Mesenteric fat pad (tissue), 1 donor: ENCODE results near the gene POLD4. TPM values are rescaled to one million over a fixed set of nuclear protein-coding genes. Genes with fewer than 3 reads are reported as not detected.

Experiments
- DNase-seq: peaks from one replicate; pipeline ENCODE4 v3.0.0-alpha.2; 2020; ENCODE audit warnings: low spot score
- total RNA-seq: library from RNA; stranded (reverse); fragmentation: NEBNext Ultra II Directional; extraction: Animal tissue kit (Norgen Biotek cat#: 25700); gene quantifications from one replicate; pipeline ENCODE4 v1.2.1, GENCODE V29; 2021
- donor health status: DM: yes; HTN: yes; CAD: no.

POLD4 gene
- total RNA-seq, 1 donor from 2014 or later = 72.9 TPM

GRCh38 chr11:67355023-67355793, 1.9 kb upstream of the POLD4 start:
- DNase-seq = no peak

GRCh38 chr11:67354075-67355022, 1.0 kb upstream of the POLD4 start:
- no peak for DNase-seq

GRCh38 chr11:67352546-67353316, 615 bp downstream of the POLD4 start:
- DNase-seq = no peak

- no peak for DNase-seq
These were observed 1.9 kb downstream of the POLD4 start for GRCh38 chr11:67351275-67352005.

GRCh38 chr11:67349928-67350465, 3.3 kb downstream of the POLD4 start:
- no peak for DNase-seq

- no peak for DNase-seq
These were observed 3.9 kb downstream of the POLD4 start for GRCh38 chr11:67349457-67349856.

- no peak for DNase-seq
These were observed 4.3 kb downstream of the POLD4 start for GRCh38 chr11:67349036-67349435.

- DNase-seq = no peak
These were observed 5.2 kb downstream of the POLD4 start for GRCh38 chr11:67347964-67348749.

GRCh38 chr11:67345920-67346819, 7.2 kb downstream of the POLD4 start:
- DNase-seq = no peak

- no peak for DNase-seq
These were observed 8.0 kb downstream of the POLD4 start for GRCh38 chr11:67345247-67345919.

GRCh38 chr11:67344264-67344663, 9.1 kb downstream of the POLD4 start:
- no peak for DNase-seq

- no peak for DNase-seq
These were observed 16.1 kb downstream of the POLD4 start for GRCh38 chr11:67337257-67337656.

GRCh38 chr11:67332081-67332691, 21.2 kb downstream of the POLD4 start:
- no peak for DNase-seq

- no peak for DNase-seq
These were observed 29.8 kb downstream of the POLD4 start for GRCh38 chr11:67323526-67323925.

- DNase-seq = no peak
These were observed 31.3 kb downstream of the POLD4 start for GRCh38 chr11:67322049-67322448.

- DNase-seq = no peak
These were observed 32.0 kb downstream of the POLD4 start for GRCh38 chr11:67321313-67321871.

GRCh38 chr11:67320691-67321090, 32.7 kb downstream of the POLD4 start:
- DNase-seq = peak; percentile 57
